ENCODE measurements around the gene TMEM198.

Gene TMEM198

GRCh38 chr2:219565130-219566080 is 21.6 kb downstream of the TMEM198 start:
- DNase-seq (ENCODE audit: low spot score) (no peak), ATAC-seq (ENCODE audit: low read depth) (no peak)
- H3K27me3 ChIP-seq (ENCODE audit: insufficient read depth, poor library complexity, severe bottlenecking), result no peaks in the 10 kb centered on the region
- no peak for TF ChIP-seq CTCF (IDR thresholded peaks at IDR 0.05; ENCODE audit: poor library complexity, severe bottlenecking)
- no peak overlapping the region for H3K27ac ChIP-seq (ENCODE audit: poor library complexity, severe bottlenecking)
- no peaks in the 10 kb centered on the region for H3K9me3 ChIP-seq (ENCODE audit: severe bottlenecking)
- H3K4me1 ChIP-seq (ENCODE audit: insufficient read depth, poor library complexity, severe bottlenecking), result peaks cover 9% of the 10 kb centered on the region
- no peak overlapping the region for H3K4me3 ChIP-seq (ENCODE audit: severe bottlenecking)
- no peaks in the 10 kb centered on the region for H3K36me3 ChIP-seq (ENCODE audit: low read depth)

- H3K9me3 ChIP-seq (ENCODE audit: severe bottlenecking), result no peaks in the 10 kb centered on the region
- no peak overlapping the region for H3K4me3 ChIP-seq (ENCODE audit: severe bottlenecking)
- ATAC-seq (ENCODE audit: low read depth), result no peak
- H3K4me1 ChIP-seq (ENCODE audit: insufficient read depth, poor library complexity, severe bottlenecking), result peaks cover 11% of the 10 kb centered on the region
- TF ChIP-seq CTCF (IDR thresholded peaks at IDR 0.05; ENCODE audit: poor library complexity, severe bottlenecking), result no peak
- H3K36me3 ChIP-seq (ENCODE audit: low read depth), result no peaks in the 10 kb centered on the region
- no peak overlapping the region for H3K27ac ChIP-seq (ENCODE audit: poor library complexity, severe bottlenecking)
- no peaks in the 10 kb centered on the region for H3K27me3 ChIP-seq (ENCODE audit: insufficient read depth, poor library complexity, severe bottlenecking)
- DNase-seq (ENCODE audit: low spot score), result no peak
Measured at GRCh38 chr2:219566640-219567039, 22.8 kb downstream of the TMEM198 start.

- no peak for TF ChIP-seq CTCF (IDR thresholded peaks at IDR 0.05; ENCODE audit: poor library complexity, severe bottlenecking)
- Histone ChIP-seq H3K4me1 (ENCODE audit: insufficient read depth, poor library complexity, severe bottlenecking) (peaks cover 13% of the 10 kb centered on the region), H3K36me3 (ENCODE audit: low read depth) (no peaks in the 10 kb centered on the region), H3K27ac (ENCODE audit: poor library complexity, severe bottlenecking) (no peak overlapping the region), H3K4me3 (ENCODE audit: severe bottlenecking) (no peak overlapping the region), H3K9me3 (ENCODE audit: severe bottlenecking) (no peaks in the 10 kb centered on the region), H3K27me3 (ENCODE audit: insufficient read depth, poor library complexity, severe bottlenecking) (no peaks in the 10 kb centered on the region)
- DNase-seq (ENCODE audit: low spot score), result no peak
- ATAC-seq (ENCODE audit: low read depth), result no peak
Measured at GRCh38 chr2:219567131-219567530, 23.3 kb downstream of the TMEM198 start.

GRCh38 chr2:219567791-219568361 is 24.0 kb downstream of the TMEM198 start:
- Histone ChIP-seq H3K27ac (ENCODE audit: poor library complexity, severe bottlenecking) (no peak overlapping the region), H3K27me3 (ENCODE audit: insufficient read depth, poor library complexity, severe bottlenecking) (no peaks in the 10 kb centered on the region), H3K4me1 (ENCODE audit: insufficient read depth, poor library complexity, severe bottlenecking) (peaks cover 13% of the 10 kb centered on the region), H3K4me3 (ENCODE audit: severe bottlenecking) (no peak overlapping the region), H3K9me3 (ENCODE audit: severe bottlenecking) (no peaks in the 10 kb centered on the region), H3K36me3 (ENCODE audit: low read depth) (no peaks in the 10 kb centered on the region)
- ATAC-seq (ENCODE audit: low read depth), result no peak
- no peak for DNase-seq (ENCODE audit: low spot score)
- no peak for TF ChIP-seq CTCF (IDR thresholded peaks at IDR 0.05; ENCODE audit: poor library complexity, severe bottlenecking)

- DNase-seq (ENCODE audit: low spot score), result no peak
- no peak for ATAC-seq (ENCODE audit: low read depth)
- Histone ChIP-seq H3K4me1 (ENCODE audit: insufficient read depth, poor library complexity, severe bottlenecking) (peaks cover 13% of the 10 kb centered on the region), H3K9me3 (ENCODE audit: severe bottlenecking) (no peaks in the 10 kb centered on the region), H3K27ac (ENCODE audit: poor library complexity, severe bottlenecking) (no peak overlapping the region), H3K36me3 (ENCODE audit: low read depth) (no peaks in the 10 kb centered on the region), H3K4me3 (ENCODE audit: severe bottlenecking) (no peak overlapping the region), H3K27me3 (ENCODE audit: insufficient read depth, poor library complexity, severe bottlenecking) (no peaks in the 10 kb centered on the region)
- no peak for TF ChIP-seq CTCF (IDR thresholded peaks at IDR 0.05; ENCODE audit: poor library complexity, severe bottlenecking)
Measured at GRCh38 chr2:219569041-219569440, 25.2 kb downstream of the TMEM198 start.
